ENCODE data around the gene DGKB.

GRCh38 chr7:14395860-14396259 lies 506.7 kb downstream of the DGKB start:
- TF ChIP-seq ZC3H11A (IDR thresholded peaks at IDR 0.05) (no peak), BCL3 (IDR thresholded peaks at IDR 0.05) (no peak)

All from A549 (cell line).